Stimulated activated CD4-positive, alpha-beta T cell treated with anti-CD3 and anti-CD28 coated beads, Interleukin-15, amount 100 ng/mL, for 24 hours (primary cell): ENCODE results near the gene TTC17.
"Not testable (repeated sequence)": the region's sequence is repeated elsewhere in the genome, so short reads cannot be mapped to it uniquely, and the experiment has no call there.

Experiments
- DNase-seq: peaks from one replicate; pipeline ENCODE4 v3.0.0-alpha.2; 2020

TTC17 gene

GRCh38 chr11:43382614-43383013 is 23.9 kb downstream of the TTC17 start:
- DNase-seq, result no peak

- no peak for DNase-seq
Measured at GRCh38 chr11:43384393-43384792, 25.7 kb downstream of the TTC17 start.

- DNase-seq, result no peak
Measured at GRCh38 chr11:43392713-43393112, 34.0 kb downstream of the TTC17 start.

GRCh38 chr11:43393765-43394355 is 35.1 kb downstream of the TTC17 start:
- no peak for DNase-seq

DNA sequence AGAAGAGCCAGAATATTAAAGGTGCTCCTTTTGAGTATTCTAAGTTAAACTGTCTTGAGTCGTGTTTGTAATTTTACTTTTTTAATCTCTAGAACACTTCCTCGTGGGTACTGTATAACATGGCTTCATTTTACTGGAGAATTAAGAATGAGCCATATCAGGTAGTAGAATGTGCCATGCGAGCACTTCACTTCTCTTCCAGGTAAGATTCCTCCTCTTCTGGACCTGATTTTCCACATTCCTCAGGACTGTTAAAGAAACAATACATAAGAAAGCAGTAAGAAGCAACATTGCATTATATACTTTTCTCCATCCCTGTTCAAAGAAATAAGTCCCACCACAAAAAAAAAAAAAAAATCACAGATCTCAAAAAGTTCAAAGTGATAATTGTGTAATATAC is 37.9 kb downstream of the TTC17 start:
- no peak for DNase-seq

DNA sequence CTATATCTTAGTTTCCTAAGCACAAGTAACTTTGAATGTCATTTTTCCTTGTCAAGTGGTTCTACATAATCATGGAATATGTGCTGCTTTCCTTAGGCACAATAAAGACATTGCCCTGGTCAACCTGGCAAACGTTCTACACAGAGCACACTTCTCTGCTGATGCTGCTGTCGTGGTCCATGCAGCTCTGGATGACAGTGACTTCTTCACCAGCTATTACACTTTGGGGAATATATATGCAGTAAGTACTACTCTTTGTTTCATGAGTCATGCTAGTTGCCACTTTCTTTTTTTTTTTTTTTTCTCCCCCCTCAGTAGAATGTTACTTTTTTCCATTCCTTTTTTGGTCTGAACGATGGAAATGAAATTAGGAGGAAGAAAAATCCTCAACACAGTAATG is 38.5 kb downstream of the TTC17 start:
- peak; percentile 15 for DNase-seq

- peak; percentile 15 for DNase-seq
Measured at GRCh38 chr11:43399983-43400630, 41.4 kb downstream of the TTC17 start.

- DNase-seq, result no peak
Measured at GRCh38 chr11:43401252-43401651, 42.5 kb downstream of the TTC17 start.

GRCh38 chr11:43401811-43402210 is 43.1 kb downstream of the TTC17 start:
- DNase-seq, result not testable (repeated sequence)

GRCh38 chr11:43403357-43404231 is 44.9 kb downstream of the TTC17 start:
- no peak for DNase-seq

DNA sequence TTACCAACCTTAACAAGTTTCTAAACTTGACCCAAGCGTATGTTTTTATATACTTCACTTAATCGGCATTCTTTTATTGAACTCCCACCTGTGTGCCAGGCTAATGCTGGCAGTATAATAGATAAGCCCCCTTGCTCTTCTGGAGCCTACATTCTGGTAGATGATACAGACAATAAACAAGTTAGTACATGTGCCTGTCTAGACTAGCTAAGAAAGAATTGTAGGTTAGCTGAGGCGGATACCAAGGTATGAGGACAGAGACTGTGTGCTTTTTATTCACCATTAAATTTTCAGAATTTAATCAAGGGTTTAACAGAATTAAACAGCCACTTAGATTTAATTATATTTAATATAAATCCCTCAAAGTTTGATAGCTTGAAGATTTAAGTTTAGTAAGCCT is 45.7 kb downstream of the TTC17 start:
- no peak for DNase-seq

DNA sequence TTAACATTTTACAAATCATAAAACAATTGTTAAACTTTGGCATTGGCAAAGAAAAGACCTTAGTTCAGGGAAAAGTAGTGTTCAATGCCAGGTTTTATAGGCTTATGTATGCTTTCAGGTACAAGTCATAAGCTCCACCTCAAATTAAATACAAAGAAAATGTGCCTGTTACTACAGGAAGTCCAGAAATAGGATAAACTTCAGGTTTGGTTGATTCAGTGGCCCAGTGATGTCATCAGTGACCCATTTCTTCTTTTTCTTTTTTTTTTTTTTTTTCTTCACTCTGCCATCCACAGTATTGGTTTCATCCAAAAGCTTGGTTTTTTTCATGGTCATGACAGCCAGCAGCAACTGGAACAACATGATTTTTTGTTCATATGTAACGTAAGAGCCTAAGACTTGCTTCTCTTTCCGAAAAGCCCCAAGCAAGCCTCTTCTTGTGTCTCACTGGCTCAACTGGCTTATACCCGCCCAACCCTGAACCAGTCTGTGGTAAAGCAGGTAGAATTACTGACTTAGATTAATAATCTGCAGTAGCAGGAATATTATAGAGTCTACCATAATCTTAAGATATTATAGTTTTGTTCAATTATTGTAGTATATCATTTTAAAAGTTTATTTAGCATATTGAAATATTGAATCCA is 46.2 kb downstream of the TTC17 start:
- no peak for DNase-seq

- no peak for DNase-seq
Measured at GRCh38 chr11:43408277-43408676, 49.6 kb downstream of the TTC17 start.

DNA sequence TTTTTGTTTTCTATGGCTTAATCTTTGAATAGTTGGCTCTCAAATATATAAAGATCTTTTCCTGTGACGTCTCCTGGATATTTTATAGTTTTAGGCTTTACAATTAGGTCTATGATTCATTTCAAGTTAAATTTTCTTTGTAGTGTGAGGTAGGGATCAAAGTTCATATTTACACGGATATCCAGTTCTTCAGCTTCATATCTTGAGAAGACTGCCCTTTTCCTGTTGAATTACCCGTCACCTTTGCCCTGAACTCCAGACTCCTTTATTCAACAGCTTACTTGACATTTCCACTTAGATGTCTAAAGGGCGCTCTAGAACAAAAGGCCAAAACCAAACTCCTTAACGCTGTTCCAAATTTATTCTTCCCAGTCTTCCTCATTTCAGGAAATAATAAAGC is 51.7 kb downstream of the TTC17 start:
- no peak for DNase-seq

DNA sequence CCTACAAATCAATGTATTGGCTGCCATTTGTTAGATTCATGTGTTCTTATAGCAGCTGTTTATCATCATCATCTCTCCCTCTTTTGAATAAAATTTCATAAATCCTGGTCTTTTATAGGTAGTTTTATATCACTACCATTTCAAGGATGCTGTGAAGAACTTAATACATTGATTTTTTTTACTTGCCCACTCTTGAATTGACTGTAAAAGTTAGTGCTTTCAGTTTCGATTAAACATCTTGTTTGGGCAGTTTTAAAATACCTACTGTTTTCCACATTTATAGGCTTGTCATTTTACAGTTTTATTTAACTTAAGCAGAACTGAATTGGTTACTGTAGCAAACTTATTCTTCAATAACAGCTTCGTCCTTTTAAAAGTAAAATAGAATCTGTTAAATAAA is 59.5 kb downstream of the TTC17 start:
- no peak for DNase-seq

GRCh38 chr11:43419460-43419859 is 60.7 kb downstream of the TTC17 start:
- DNase-seq, result peak; percentile 31

GRCh38 chr11:43427971-43428370 is 69.3 kb downstream of the TTC17 start:
- DNase-seq, result no peak

DNA sequence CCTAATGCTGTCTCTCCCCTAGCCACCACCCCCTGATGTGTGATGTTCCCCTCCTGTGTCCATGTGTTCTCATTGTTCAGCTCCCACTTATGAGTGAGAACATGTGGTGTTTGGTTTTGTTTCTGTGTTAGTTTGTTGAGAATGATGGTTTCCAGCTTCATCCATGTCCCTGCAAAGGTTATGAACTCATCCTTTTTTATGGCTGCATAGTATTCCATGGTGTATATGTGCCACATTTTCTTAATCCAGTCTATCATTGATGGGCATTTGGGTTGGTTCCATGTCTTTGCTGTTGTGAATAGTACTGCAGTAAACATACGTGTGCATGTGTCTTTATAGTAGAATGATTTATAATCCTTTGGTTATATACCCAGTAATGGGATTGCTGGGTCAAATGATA is 72.2 kb downstream of the TTC17 start:
- DNase-seq, result not testable (repeated sequence)

GRCh38 chr11:43434893-43435292 is 76.2 kb downstream of the TTC17 start:
- no peak for DNase-seq

GRCh38 chr11:43440486-43440885 is 81.8 kb downstream of the TTC17 start:
- no peak for DNase-seq

DNA sequence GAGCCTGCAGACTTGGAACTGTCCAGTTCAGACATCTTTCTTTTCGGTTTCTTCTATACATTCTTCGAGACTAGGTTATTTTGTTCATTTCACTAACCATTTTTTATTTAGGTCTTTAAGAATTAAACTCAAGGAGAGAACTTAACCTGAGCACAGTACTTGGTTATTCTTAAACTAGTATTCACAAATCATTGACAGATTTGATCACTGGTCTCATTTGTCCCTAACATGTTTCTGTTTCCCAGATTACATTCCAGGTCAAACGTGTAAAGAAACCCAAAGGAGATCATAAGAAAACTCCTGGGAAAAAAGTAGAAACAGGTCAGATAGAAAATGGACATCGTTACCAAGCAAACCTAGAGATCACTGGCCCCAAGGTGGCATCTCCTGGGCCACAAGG is 85.1 kb downstream of the TTC17 start:
- no peak for DNase-seq

DNA sequence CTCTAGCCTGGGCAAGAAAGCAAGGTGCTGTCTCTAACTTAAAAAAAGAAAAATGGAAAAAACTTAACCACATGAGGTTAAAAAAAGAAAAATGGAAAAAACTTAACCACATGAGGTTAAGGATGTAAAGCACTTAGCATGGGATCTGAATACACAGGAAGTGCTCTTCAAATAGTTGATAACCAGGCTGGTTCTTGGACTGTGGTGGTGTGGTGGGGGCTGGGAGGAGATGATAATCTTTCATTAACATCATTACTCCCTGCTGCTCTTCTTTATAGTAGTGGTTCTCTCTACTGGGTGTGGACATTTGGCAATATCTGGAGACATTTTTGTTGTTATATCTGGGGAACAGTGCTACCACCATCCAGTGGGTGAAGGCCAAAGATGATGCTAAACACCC is 88.4 kb downstream of the TTC17 start:
- peak; percentile 14 for DNase-seq

DNA sequence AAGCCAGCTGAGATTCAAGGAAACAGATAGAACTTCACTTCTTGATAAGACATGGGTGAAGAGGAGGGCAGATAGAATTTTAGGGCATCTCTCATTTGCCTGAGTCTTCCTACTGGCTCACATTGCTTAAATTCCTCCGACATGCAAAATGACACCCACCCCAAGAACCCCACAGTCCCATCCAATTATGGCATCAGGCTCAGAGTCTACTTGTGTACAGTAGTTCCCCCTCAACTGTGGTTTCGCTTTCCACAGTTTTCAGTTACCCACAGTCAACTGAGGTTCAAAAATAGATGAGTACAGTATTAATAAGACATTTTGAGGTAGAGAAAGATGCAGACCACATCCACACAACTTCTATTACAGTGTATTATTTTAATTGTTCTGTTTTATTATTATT is 99.8 kb downstream of the TTC17 start:
- DNase-seq, result no peak

- DNase-seq, result no peak
Measured at GRCh38 chr11:43459246-43459645, 100.5 kb downstream of the TTC17 start.
